Sigmoid colon (tissue), 7 donors: Measurements from ENCODE around the gene PSMC1. TPM values are rescaled to one million over a fixed set of nuclear protein-coding genes. Genes with fewer than 3 reads are reported as not detected.

Source experiments
- DNase-seq: peaks from one replicate; pipeline ENCODE4 v3.0.0-alpha.2; 2019
- H3K27ac ChIP-seq, 4 donors: fragments of 200-600 bp; sonication (generic); one replicate each; pipeline ENCODE4 v1.5.1; 2016 to 2019; ENCODE audit warnings: mild to moderate bottlenecking in 1 of 4
- H3K27me3 ChIP-seq, 3 donors: fragments of 200-600 bp; sonication (generic); one replicate each; pipeline ENCODE4 v1.5.1; 2019; ENCODE audit warnings: mild to moderate bottlenecking in 1 of 3
- H3K36me3 ChIP-seq, 4 donors: fragments of 200-600 bp; sonication (generic); one replicate each; pipeline ENCODE4 v1.5.1; 2016 to 2019
- H3K4me1 ChIP-seq, 4 donors: fragments of 200-600 bp; sonication (generic); one replicate each; pipeline ENCODE4 v1.5.1; 2017 to 2019
- H3K4me3 ChIP-seq, 4 donors: fragments of 200-600 bp; sonication (generic); one replicate each; pipeline ENCODE4 v1.5.1; 2017 to 2019; ENCODE audit warnings: mild to moderate bottlenecking in 2 of 4, moderate library complexity in 1 of 4
- H3K9me3 ChIP-seq, 4 donors: fragments of 200-600 bp in 3 of 4; sonication (generic) in 3 of 4; one replicate each; pipeline versions ENCODE4 v1.5.1 to v1.6.1; 2013 to 2019
- EP300 ChIP-seq, 4 donors: sonication (generic); formaldehyde crosslinking; IDR thresholded peaks; one replicate each; pipeline ENCODE4 v1.6.1; 2017; ENCODE audit warnings: antibody characterized with exemption in 4 of 4
- POLR2A ChIP-seq, 2 donors: fragments of 450-650 bp; IDR thresholded peaks; one replicate each; pipeline ENCODE4 v1.6.1; 2016; ENCODE audit warnings: antibody characterized with exemption in 2 of 2, mild to moderate bottlenecking in 2 of 2, moderate library complexity in 2 of 2
- POLR2AphosphoS5 ChIP-seq, 4 donors: sonication (generic); formaldehyde crosslinking; IDR thresholded peaks; one replicate each; pipeline ENCODE4 v1.6.1; 2017; ENCODE audit warnings: antibody characterized with exemption in 4 of 4
- WGBS, 2 donors: extraction: QIAGEN DNeasy Blood & Tissue Kit; methylation state at CpG; one replicate each; pipeline ENCODE4 v1.1.7; 2013; 5-methylcytosine and 5-hydroxymethylcytosine counted together
- intact Hi-C: fragments of 100-400 bp; cut with DNase I; formaldehyde crosslinking; loops from one replicate; pipeline ENCODE4 v1.15.1; 2023
- polyA plus RNA-seq, 3 donors: library from polyadenylated mRNA; stranded (reverse); fragments of 200-250 nt; gene quantifications; one replicate each; pipeline ENCODE4 v1.2.3, GENCODE V29; 2013
- total RNA-seq, 4 donors: library from RNA; depleted of rRNA; stranded (reverse); fragments of >200 nt; gene quantifications; one replicate each; pipeline ENCODE4 v1.1.0, GENCODE V29; 2016
- TF ChIP-seq, protein P1 (sequence below), 4 experiments: fragments of 450-650 bp in 3 of 4; fragments of 200-600 bp in 1 of 4; IDR thresholded peaks; one replicate each; pipeline ENCODE4 v1.5.1; 2016 to 2019; ENCODE audit warnings: antibody characterized with exemption in 4 of 4, mild to moderate bottlenecking in 3 of 4, moderate library complexity in 2 of 4
- donor health status: healthy with polysubstance abuse.
- donor health status: Bipolar disorder and iron deficiency.
- donor health status: healthy.

Gene PSMC1
- total and polyA plus RNA-seq, 7 donors: 67.3 to 176 (median 144) TPM

GRCh38 chr14:90288651-90289355, 32.5 kb downstream of the PSMC1 start:
- 78 to 86% methylated on average over 12 of the region's 12 CpGs for whole genome bisulfite sequencing, 2 donors
- TF ChIP-seq EP300 (IDR thresholded peaks at IDR 0.05): no peak
- TF ChIP-seq, protein P1, sequence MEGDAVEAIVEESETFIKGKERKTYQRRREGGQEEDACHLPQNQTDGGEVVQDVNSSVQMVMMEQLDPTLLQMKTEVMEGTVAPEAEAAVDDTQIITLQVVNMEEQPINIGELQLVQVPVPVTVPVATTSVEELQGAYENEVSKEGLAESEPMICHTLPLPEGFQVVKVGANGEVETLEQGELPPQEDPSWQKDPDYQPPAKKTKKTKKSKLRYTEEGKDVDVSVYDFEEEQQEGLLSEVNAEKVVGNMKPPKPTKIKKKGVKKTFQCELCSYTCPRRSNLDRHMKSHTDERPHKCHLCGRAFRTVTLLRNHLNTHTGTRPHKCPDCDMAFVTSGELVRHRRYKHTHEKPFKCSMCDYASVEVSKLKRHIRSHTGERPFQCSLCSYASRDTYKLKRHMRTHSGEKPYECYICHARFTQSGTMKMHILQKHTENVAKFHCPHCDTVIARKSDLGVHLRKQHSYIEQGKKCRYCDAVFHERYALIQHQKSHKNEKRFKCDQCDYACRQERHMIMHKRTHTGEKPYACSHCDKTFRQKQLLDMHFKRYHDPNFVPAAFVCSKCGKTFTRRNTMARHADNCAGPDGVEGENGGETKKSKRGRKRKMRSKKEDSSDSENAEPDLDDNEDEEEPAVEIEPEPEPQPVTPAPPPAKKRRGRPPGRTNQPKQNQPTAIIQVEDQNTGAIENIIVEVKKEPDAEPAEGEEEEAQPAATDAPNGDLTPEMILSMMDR (IDR thresholded peaks at IDR 0.05): no peak
- no peak for TF ChIP-seq POLR2AphosphoS5 (IDR thresholded peaks at IDR 0.05)
- TF ChIP-seq POLR2A (IDR thresholded peaks at IDR 0.05): no peak
- DNase-seq: no peak
- Histone ChIP-seq H3K9me3 (no peaks in the 10 kb centered on the region), H3K27me3 (no peaks in the 10 kb centered on the region), H3K27ac (no peak overlapping the region), H3K36me3 (peaks cover 15 to 86% (median 38%) of the 10 kb centered on the region in 4 donors), H3K4me1 (no peaks in the 10 kb centered on the region), H3K4me3 (no peak overlapping the region)
- intact Hi-C loops: no loop called here

GRCh38 chr14:90290337-90291011, 34.1 kb downstream of the PSMC1 start:
- Histone ChIP-seq H3K36me3 (peaks cover 15 to 94% (median 36%) of the 10 kb centered on the region in 4 donors), H3K9me3 (no peaks in the 10 kb centered on the region), H3K27ac (no peak overlapping the region), H3K4me3 (no peak overlapping the region), H3K27me3 (no peaks in the 10 kb centered on the region), H3K4me1 (no peaks in the 10 kb centered on the region)
- TF ChIP-seq, protein P1 (IDR thresholded peaks at IDR 0.05): no peak
- TF ChIP-seq EP300 (IDR thresholded peaks at IDR 0.05): no peak
- no peak for TF ChIP-seq POLR2A (IDR thresholded peaks at IDR 0.05)
- TF ChIP-seq POLR2AphosphoS5 (IDR thresholded peaks at IDR 0.05): no peak
- WGBS, 2 donors: 95% methylated on average over 6 of the region's 6 CpGs
- DNase-seq: no peak
- intact Hi-C loops: no loop called here

GRCh38 chr14:90291699-90292098, 35.3 kb downstream of the PSMC1 start:
- intact Hi-C loops: no loop called here
- Histone ChIP-seq H3K36me3 (peaks cover 15 to 90% (median 27%) of the 10 kb centered on the region in 4 donors), H3K27me3 (no peaks in the 10 kb centered on the region), H3K27ac (no peak overlapping the region), H3K4me1 (peaks cover 0 to 10% (median 3%) of the 10 kb centered on the region in 4 donors), H3K4me3 (no peak overlapping the region), H3K9me3 (no peaks in the 10 kb centered on the region)
- no peak for DNase-seq
- TF ChIP-seq POLR2A (IDR thresholded peaks at IDR 0.05): no peak
- no peak for TF ChIP-seq POLR2AphosphoS5 (IDR thresholded peaks at IDR 0.05)
- TF ChIP-seq EP300 (IDR thresholded peaks at IDR 0.05): no peak
- TF ChIP-seq, protein P1 (IDR thresholded peaks at IDR 0.05): no peak
- 92 to 93% methylated on average over 7 of the region's 7 CpGs for WGBS, 2 donors

GRCh38 chr14:90293766-90294730, 37.7 kb downstream of the PSMC1 start:
- Histone ChIP-seq H3K27ac (no peak overlapping the region), H3K4me1 (peaks cover 0 to 11% (median 3%) of the 10 kb centered on the region in 4 donors), H3K27me3 (no peaks in the 10 kb centered on the region), H3K4me3 (no peak overlapping the region), H3K9me3 (no peaks in the 10 kb centered on the region), H3K36me3 (peaks cover 5 to 84% (median 11%) of the 10 kb centered on the region in 4 donors)
- TF ChIP-seq POLR2AphosphoS5 (IDR thresholded peaks at IDR 0.05) (no peak), POLR2A (IDR thresholded peaks at IDR 0.05) (no peak), EP300 (IDR thresholded peaks at IDR 0.05) (no peak)
- TF ChIP-seq, protein P1 (IDR thresholded peaks at IDR 0.05): no peak
- no peak for DNase-seq
- 91 to 92% methylated on average over 11 of the region's 11 CpGs for WGBS, 2 donors
- intact Hi-C loops: no loop called here
